Measurements from ENCODE around the gene CORO7. TPM values are rescaled to one million over a fixed set of nuclear protein-coding genes. Genes with fewer than 3 reads are reported as not detected.

The CORO7 gene
- total and polyA plus RNA-seq, 2 donors (not counting 1 experiment from before 2014, with no cell fraction given) = 117 to 230 TPM

- Histone ChIP-seq H3K79me2 (ENCODE audit: control insufficient read depth, insufficient read depth, low read length) (peaks cover 47% of the 10 kb centered on the region), H3K9me3 (ENCODE audit: control extremely low read depth in 1 of 3, control insufficient read depth in 2 of 3, insufficient read depth in 1 of 3, low read length in 2 of 3) (no peaks in the 10 kb centered on the region), H4K20me1 (ENCODE audit: control insufficient read depth, insufficient read depth, low read length, poor library complexity, severe bottlenecking) (peaks cover 85% of the 10 kb centered on the region), H3K4me3 (ENCODE audit: control extremely low read depth in 1 of 5, extremely low read depth in 1 of 5, insufficient read depth in 1 of 5, low read depth in 2 of 5, low read length in 4 of 5) (no peak overlapping the region), H3K9ac (ENCODE audit: low read length) (no peak overlapping the region), H3K36me3 (replicated peaks in 1 of 2; ENCODE audit: control extremely low read depth in 1 of 2, control insufficient read depth in 1 of 2, extremely low read depth in 1 of 2, insufficient read depth in 2 of 2, low read length in 1 of 2) (peaks cover 2 to 59% of the 10 kb centered on the region in 2 experiments), H2AFZ (ENCODE audit: insufficient read depth, low read depth, low read length, poor library complexity, severe bottlenecking) (no peak overlapping the region), H3K27ac (ENCODE audit: low read length in 2 of 2) (no peak overlapping the region), H3K4me1 (ENCODE audit: control insufficient read depth in 2 of 2, insufficient read depth in 2 of 2, low read length in 2 of 2) (peaks cover 0 to 6% of the 10 kb centered on the region in 2 donors), H3K27me3 (replicated peaks in 1 of 4; ENCODE audit: control extremely low read depth in 1 of 4, control insufficient read depth in 3 of 4, insufficient read depth in 4 of 4, low read length in 3 of 4) (no peaks in the 10 kb centered on the region), H3K4me2 (replicated peaks; ENCODE audit: low read depth, low read length, poor library complexity, severe bottlenecking) (no peak overlapping the region)
- peaks cover 10% of the 10 kb centered on the region for H3K4me1 Mint-ChIP-seq
- no peaks in the 10 kb centered on the region for H3K9me3 Mint-ChIP-seq (ENCODE audit: insufficient read depth)
- TF ChIP-seq EZH2 (IDR thresholded peaks at IDR 0.05; ENCODE audit: borderline replicate concordance, insufficient read depth, low read depth, low read length, poor library complexity, severe bottlenecking) = no peak
- TF ChIP-seq, protein P1, sequence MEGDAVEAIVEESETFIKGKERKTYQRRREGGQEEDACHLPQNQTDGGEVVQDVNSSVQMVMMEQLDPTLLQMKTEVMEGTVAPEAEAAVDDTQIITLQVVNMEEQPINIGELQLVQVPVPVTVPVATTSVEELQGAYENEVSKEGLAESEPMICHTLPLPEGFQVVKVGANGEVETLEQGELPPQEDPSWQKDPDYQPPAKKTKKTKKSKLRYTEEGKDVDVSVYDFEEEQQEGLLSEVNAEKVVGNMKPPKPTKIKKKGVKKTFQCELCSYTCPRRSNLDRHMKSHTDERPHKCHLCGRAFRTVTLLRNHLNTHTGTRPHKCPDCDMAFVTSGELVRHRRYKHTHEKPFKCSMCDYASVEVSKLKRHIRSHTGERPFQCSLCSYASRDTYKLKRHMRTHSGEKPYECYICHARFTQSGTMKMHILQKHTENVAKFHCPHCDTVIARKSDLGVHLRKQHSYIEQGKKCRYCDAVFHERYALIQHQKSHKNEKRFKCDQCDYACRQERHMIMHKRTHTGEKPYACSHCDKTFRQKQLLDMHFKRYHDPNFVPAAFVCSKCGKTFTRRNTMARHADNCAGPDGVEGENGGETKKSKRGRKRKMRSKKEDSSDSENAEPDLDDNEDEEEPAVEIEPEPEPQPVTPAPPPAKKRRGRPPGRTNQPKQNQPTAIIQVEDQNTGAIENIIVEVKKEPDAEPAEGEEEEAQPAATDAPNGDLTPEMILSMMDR (IDR thresholded peaks at IDR 0.05) = no peak
- ChIA-PET CTCF (interaction anchor here (1.5 to 7.6 kb wide), 7 partner anchors 10 to 147 kb away, joined by 4 to 112 read pairs (median 37); partner anchors contain the start of gene CORO7), POLR2A (interaction anchor here (1.9 kb wide), 1 partner anchor 36 kb away, joined by 11 read pairs; no protein-coding TSS in a partner anchor)
- DNase-seq (no peak), ATAC-seq (ENCODE audit: low read depth) (no peak)
- H3K4me3 Mint-ChIP-seq = no peak overlapping the region
- WGBS (ENCODE audit: insufficient coverage) = 95% methylated on average over 10 of the region's 12 CpGs
- intact Hi-C loops (cut with micrococcal nuclease) = loop anchor here (5.0 kb wide), 2 partner anchors 199 to 556 kb away; partner anchors contain the start of gene SEC14L5
- H3K27me3 Mint-ChIP-seq = no peaks in the 10 kb centered on the region
- no peak overlapping the region for H3K27ac Mint-ChIP-seq
Observed at GRCh38 chr16:4401094-4401501, 15.3 kb downstream of the CORO7 start.

DNA sequence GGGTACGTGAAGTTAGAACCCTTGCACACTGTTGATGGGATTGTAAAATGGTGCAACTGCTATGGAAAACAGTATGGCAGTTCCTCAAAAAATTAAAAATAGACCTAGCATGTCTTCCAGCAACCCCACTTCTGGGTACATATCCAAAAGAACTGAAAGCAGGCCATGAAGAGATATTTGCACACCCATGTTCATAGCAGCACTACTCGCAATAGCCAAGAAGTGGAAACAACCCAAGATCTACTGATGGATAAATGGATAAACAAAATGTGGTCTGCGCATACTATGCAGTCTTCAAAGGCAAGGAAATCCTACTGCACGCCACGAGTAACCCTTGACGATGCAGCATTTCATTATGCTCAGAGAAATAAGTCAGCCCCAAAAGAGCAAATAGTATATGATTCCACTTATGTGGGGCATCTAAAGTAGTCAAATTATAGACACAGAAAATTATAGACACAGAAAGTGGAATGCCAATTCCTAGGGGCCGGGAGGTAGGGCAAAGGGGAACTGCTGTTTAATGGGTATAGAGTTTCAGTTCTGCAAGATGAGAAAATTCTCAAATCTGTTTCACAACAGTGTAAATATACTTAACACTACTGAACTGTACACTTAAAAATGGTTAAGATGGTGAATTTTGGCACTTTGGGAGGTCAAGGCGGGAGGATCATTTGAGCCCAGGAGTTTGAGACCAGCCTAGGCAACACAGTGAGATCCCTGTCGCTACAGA, 17.2 kb downstream of the CORO7 start:
- intact Hi-C loops (cut with micrococcal nuclease) = no loop called here
- peaks cover 0 to 6% of the 10 kb centered on the region in 2 donors for H3K4me1 ChIP-seq (ENCODE audit: control insufficient read depth in 2 of 2, insufficient read depth in 2 of 2, low read length in 2 of 2)
- no peak overlapping the region for H3K9ac ChIP-seq (ENCODE audit: low read length)
- no peaks in the 10 kb centered on the region for H3K9me3 ChIP-seq (ENCODE audit: control extremely low read depth in 1 of 3, control insufficient read depth in 2 of 3, insufficient read depth in 1 of 3, low read length in 2 of 3)
- no peak overlapping the region for H3K4me2 ChIP-seq (replicated peaks; ENCODE audit: low read depth, low read length, poor library complexity, severe bottlenecking)
- H3K9me3 Mint-ChIP-seq (ENCODE audit: insufficient read depth) = no peaks in the 10 kb centered on the region
- no peak overlapping the region for H3K27ac ChIP-seq (ENCODE audit: low read length in 2 of 2)
- TF ChIP-seq, protein P1 (IDR thresholded peaks at IDR 0.05) = no peak
- no peak for TF ChIP-seq EZH2 (IDR thresholded peaks at IDR 0.05; ENCODE audit: borderline replicate concordance, insufficient read depth, low read depth, low read length, poor library complexity, severe bottlenecking)
- peaks cover 45% of the 10 kb centered on the region for H3K79me2 ChIP-seq (ENCODE audit: control insufficient read depth, insufficient read depth, low read length)
- H3K27me3 Mint-ChIP-seq = no peaks in the 10 kb centered on the region
- H3K27me3 ChIP-seq (replicated peaks in 1 of 4; ENCODE audit: control extremely low read depth in 1 of 4, control insufficient read depth in 3 of 4, insufficient read depth in 4 of 4, low read length in 3 of 4) = no peaks in the 10 kb centered on the region
- no peak overlapping the region for H3K27ac Mint-ChIP-seq
- ChIA-PET POLR2A (interaction anchor here (0.6 kb wide), 2 partner anchors 18 to 35 kb away, joined by 3 to 7 read pairs; no protein-coding TSS in a partner anchor), CTCF (interaction anchor here (0.8 to 7.6 kb wide), 3 partner anchors 16 to 109 kb away, joined by 4 to 108 read pairs (median 37); partner anchors contain the start of gene CORO7)
- H3K4me1 Mint-ChIP-seq = peaks cover 7% of the 10 kb centered on the region
- no peak overlapping the region for H2AFZ ChIP-seq (ENCODE audit: insufficient read depth, low read depth, low read length, poor library complexity, severe bottlenecking)
- 100% methylated on average over 3 of the region's 9 CpGs for WGBS (ENCODE audit: insufficient coverage)
- peaks cover 86% of the 10 kb centered on the region for H4K20me1 ChIP-seq (ENCODE audit: control insufficient read depth, insufficient read depth, low read length, poor library complexity, severe bottlenecking)
- no peak overlapping the region for H3K4me3 Mint-ChIP-seq
- DNase-seq = no peak
- ATAC-seq (ENCODE audit: low read depth) = no peak
- no peak overlapping the region for H3K4me3 ChIP-seq (ENCODE audit: control extremely low read depth in 1 of 5, extremely low read depth in 1 of 5, insufficient read depth in 1 of 5, low read depth in 2 of 5, low read length in 4 of 5)
- peaks cover 2 to 56% of the 10 kb centered on the region in 2 experiments for H3K36me3 ChIP-seq (replicated peaks in 1 of 2; ENCODE audit: control extremely low read depth in 1 of 2, control insufficient read depth in 1 of 2, extremely low read depth in 1 of 2, insufficient read depth in 2 of 2, low read length in 1 of 2)
